ENCODE measurements around the gene INTS4.

Gene INTS4

DNA sequence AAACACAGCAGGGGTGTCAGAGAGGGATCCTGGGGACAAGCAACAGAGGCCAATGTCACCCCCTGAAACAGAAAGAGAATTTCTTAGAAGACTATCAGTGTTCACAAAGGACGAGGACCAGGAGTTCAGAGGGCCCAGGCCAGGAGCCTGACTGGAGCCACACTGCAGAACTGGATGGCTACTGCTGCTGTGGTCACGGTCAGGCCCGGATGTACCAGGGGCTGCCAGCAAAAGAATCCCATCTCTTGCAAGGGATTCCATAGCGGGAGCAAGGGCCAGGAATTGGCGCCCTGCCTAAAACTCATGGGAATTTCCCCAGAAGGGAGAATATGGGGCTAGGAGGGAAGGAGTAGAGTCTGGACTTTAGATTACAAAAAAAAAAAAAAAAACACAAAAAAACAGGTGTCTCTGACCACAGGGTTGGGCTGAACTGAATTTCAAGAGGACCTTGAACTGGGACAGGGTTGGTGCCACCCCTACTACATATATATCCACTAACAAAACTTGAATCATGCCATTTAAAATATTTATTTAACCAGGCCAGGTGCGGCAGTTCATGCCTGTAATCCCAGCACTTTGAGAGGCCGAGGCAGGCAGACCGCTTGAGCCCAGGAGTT is 44.3 kb upstream of the INTS4 start:
- no peak for DNase-seq (ENCODE audit: low read depth)
- TF ChIP-seq CTCF (conservative IDR thresholded peaks at IDR 0.05; ENCODE audit: low read depth, low read length): no peak
- no peak overlapping the region for H3K4me3 ChIP-seq (ENCODE audit: low read length)

GRCh38 chr11:78037825-78038620 is 43.6 kb upstream of the INTS4 start:
- no peak overlapping the region for H3K4me3 ChIP-seq (ENCODE audit: low read length)
- no peak for TF ChIP-seq CTCF (conservative IDR thresholded peaks at IDR 0.05; ENCODE audit: low read depth, low read length)
- DNase-seq (ENCODE audit: low read depth): no peak

DNA sequence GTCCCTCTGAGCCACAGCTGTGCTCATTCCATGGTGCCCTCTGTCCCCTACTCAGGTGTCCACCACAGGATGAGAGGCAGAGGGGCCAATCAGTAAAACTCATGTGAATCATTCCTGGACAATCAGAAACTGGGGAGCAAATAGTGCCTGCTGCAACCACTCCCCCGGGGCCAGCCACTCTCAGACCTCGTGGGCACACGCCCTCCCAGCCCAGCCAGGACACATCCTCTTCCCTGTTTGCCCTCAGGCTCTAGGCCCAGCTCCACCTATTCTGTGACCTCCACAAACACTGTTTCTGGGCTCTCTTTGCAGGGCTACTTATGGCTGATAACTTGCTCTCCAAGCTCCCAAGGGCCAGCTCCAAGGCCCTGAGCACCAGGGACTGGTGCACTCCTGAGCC is 42.6 kb upstream of the INTS4 start:
- TF ChIP-seq CTCF (conservative IDR thresholded peaks at IDR 0.05; ENCODE audit: low read depth, low read length): no peak
- DNase-seq (ENCODE audit: low read depth): no peak
- no peak overlapping the region for H3K4me3 ChIP-seq (ENCODE audit: low read length)

DNA sequence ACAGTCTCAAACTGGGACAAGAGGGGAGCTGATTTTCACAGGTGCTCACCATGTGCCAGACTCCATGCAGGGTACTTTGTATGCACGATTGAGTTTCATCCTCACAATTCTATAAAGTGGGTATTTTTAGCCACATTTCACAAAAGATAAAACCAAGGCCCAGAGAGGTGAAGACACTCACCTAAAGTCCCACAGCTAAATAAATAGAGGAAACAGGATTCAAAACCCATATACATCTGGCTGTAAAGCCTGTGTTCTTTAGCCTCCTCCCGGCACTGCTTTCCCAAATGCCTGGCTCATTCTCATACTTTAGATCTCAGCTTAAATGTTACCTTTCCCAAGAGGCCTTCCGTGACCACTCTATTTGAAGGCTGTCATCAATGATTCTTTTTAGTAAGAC is 41.8 kb upstream of the INTS4 start:
- H3K4me3 ChIP-seq (ENCODE audit: low read length): no peak overlapping the region
- TF ChIP-seq CTCF (conservative IDR thresholded peaks at IDR 0.05; ENCODE audit: low read depth, low read length): no peak
- no peak for DNase-seq (ENCODE audit: low read depth)

GRCh38 chr11:78034623-78035022 is 40.2 kb upstream of the INTS4 start:
- no peak for TF ChIP-seq CTCF (conservative IDR thresholded peaks at IDR 0.05; ENCODE audit: low read depth, low read length)
- no peak overlapping the region for H3K4me3 ChIP-seq (ENCODE audit: low read length)
- no peak for DNase-seq (ENCODE audit: low read depth)

- DNase-seq (ENCODE audit: low read depth): no peak
- H3K4me3 ChIP-seq (ENCODE audit: low read length): no peak overlapping the region
- TF ChIP-seq CTCF (conservative IDR thresholded peaks at IDR 0.05; ENCODE audit: low read depth, low read length): no peak
These were observed 38.6 kb upstream of the INTS4 start for GRCh38 chr11:78033040-78033439.

DNA sequence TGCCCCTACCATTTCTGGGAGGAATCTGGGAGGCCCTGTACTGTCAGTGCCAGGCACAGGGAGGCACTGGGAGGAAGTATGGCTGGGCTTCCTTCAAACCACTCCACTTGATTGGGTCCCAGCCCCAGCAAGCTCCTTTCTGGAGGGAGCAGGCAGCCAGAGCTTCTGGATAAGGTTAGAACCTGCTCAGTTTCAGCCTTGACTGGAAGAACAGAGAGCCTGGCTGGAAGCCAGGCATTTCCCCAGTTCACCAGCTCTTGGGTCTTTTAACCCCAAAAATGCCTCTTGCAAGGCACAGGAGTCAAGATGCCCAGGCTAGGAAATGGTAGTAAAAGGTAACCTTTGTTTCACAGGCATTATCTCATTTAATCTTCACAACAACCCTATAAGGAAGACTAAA is 37.6 kb upstream of the INTS4 start:
- DNase-seq (ENCODE audit: low read depth): no peak
- TF ChIP-seq CTCF (conservative IDR thresholded peaks at IDR 0.05; ENCODE audit: low read depth, low read length): no peak
- H3K4me3 ChIP-seq (ENCODE audit: low read length): no peak overlapping the region
